Mucosa of descending colon (tissue), 3 donors: ENCODE measurements around the gene PLEKHO2. TPM values are rescaled to one million over a fixed set of nuclear protein-coding genes. Genes with fewer than 3 reads are reported as not detected.
A peak's percentile ranks its signal among the peaks of the same experiment; 100 is the strongest.

Experiments used
- ATAC-seq: fragments of 200-7000 bp; cut with Tn5 transposase; one replicate; pipeline ENCODE4 v1.9.1; 2020; ENCODE audit warnings: mild to moderate bottlenecking, moderate library complexity
- DNase-seq, 3 donors: peaks; one replicate each; pipeline ENCODE4 v3.0.0-alpha.2; 2020
- H3K36me3 ChIP-seq: fragments of 200-600 bp; one replicate; pipeline ENCODE4 v1.8.0; 2021; ENCODE audit warnings: low read depth, mild to moderate bottlenecking
- H3K4me1 ChIP-seq: fragments of 200-600 bp; one replicate; pipeline ENCODE4 v1.8.0; 2021; ENCODE audit warnings: low read depth, mild to moderate bottlenecking
- H3K4me3 ChIP-seq: fragments of 200-600 bp; one replicate; pipeline ENCODE4 v1.8.0; 2021; ENCODE audit warnings: mild to moderate bottlenecking
- H3K9me3 ChIP-seq: fragments of 200-600 bp; one replicate; pipeline ENCODE4 v1.8.0; 2021; ENCODE audit warnings: mild to moderate bottlenecking
- CTCF ChIP-seq: fragments of 200-600 bp; IDR thresholded peaks from one replicate; pipeline ENCODE4 v1.8.0; 2022; ENCODE audit warnings: antibody characterized with exemption, mild to moderate bottlenecking
- intact Hi-C, 2 donors: fragments of 100-400 bp; cut with DNase I in 1 of 2; cut with micrococcal nuclease in 1 of 2; formaldehyde crosslinking; loops; one replicate each; pipeline versions ENCODE4 v1.11.0 to v1.11.1; 2022; cut with DNase I, micrococcal nuclease
- total RNA-seq, 3 donors: library from RNA; stranded (reverse); fragmentation: NEBNext Ultra II Directional in 2 of 3; extraction: Animal tissue kit (Norgen Biotek cat#: 25700) in 2 of 3; gene quantifications; one replicate each; pipeline versions ENCODE4 v1.2.1 to v1.2.4, GENCODE V29; 2021 to 2023
- donor health status: DM: no; HTN: no; CAD: no; lungs with moderate emphysema.
- donor health status: DM: no; HTN: no; CAD: no.
- donor health status: DM: no; HTN: yes; CAD: no.

PLEKHO2 gene
- total RNA-seq, 3 donors from 2014 or later = 5.8 to 38.9 (median 15.9) TPM

GRCh38 chr15:64877435-64877834, 35.7 kb downstream of the PLEKHO2 start:
- TF ChIP-seq CTCF = no peak
- intact Hi-C loops = no loop called here
- Histone ChIP-seq H3K4me1 (no peaks in the 10 kb centered on the region), H3K9me3 (no peaks in the 10 kb centered on the region), H3K36me3 (no peaks in the 10 kb centered on the region), H3K4me3 (no peak overlapping the region)
- peak; percentile 54 to 76 (median 58) for DNase-seq
- peak; percentile 68 for ATAC-seq

- ATAC-seq (no peak), DNase-seq (peak in 1 of 3 donors; percentile 47)
- TF ChIP-seq CTCF = no peak
- Histone ChIP-seq H3K4me3 (no peak overlapping the region), H3K9me3 (no peaks in the 10 kb centered on the region), H3K4me1 (peaks cover 1% of the 10 kb centered on the region), H3K36me3 (no peaks in the 10 kb centered on the region)
- intact Hi-C loops = no loop called here
Observed at GRCh38 chr15:64878705-64879104, 37.0 kb downstream of the PLEKHO2 start.

GRCh38 chr15:64883100-64883581, 41.4 kb downstream of the PLEKHO2 start:
- Histone ChIP-seq H3K9me3 (no peaks in the 10 kb centered on the region), H3K36me3 (no peaks in the 10 kb centered on the region), H3K4me3 (no peak overlapping the region), H3K4me1 (peaks cover 3% of the 10 kb centered on the region)
- DNase-seq (peak in 1 of 3 donors; percentile 1), ATAC-seq (peak; percentile 67)
- intact Hi-C loops = no loop called here
- no peak for TF ChIP-seq CTCF

GRCh38 chr15:64883997-64884511, 42.3 kb downstream of the PLEKHO2 start:
- Histone ChIP-seq H3K4me3 (no peak overlapping the region), H3K36me3 (no peaks in the 10 kb centered on the region), H3K4me1 (peaks cover 3% of the 10 kb centered on the region), H3K9me3 (no peaks in the 10 kb centered on the region)
- ATAC-seq (peak; percentile 69), DNase-seq (peak; percentile 56 to 84 (median 60))
- intact Hi-C loops = no loop called here
- TF ChIP-seq CTCF = no peak

GRCh38 chr15:64884679-64885078, 43.0 kb downstream of the PLEKHO2 start:
- intact Hi-C loops = no loop called here
- peaks cover 3% of the 10 kb centered on the region for H3K4me1 ChIP-seq
- no peaks in the 10 kb centered on the region for H3K36me3 ChIP-seq
- ATAC-seq = no peak
- no peak for TF ChIP-seq CTCF
- no peaks in the 10 kb centered on the region for H3K9me3 ChIP-seq
- no peak for DNase-seq
- no peak overlapping the region for H3K4me3 ChIP-seq

- Histone ChIP-seq H3K36me3 (no peaks in the 10 kb centered on the region), H3K4me3 (no peak overlapping the region), H3K9me3 (no peaks in the 10 kb centered on the region), H3K4me1 (peaks cover 3% of the 10 kb centered on the region)
- DNase-seq = peak in 1 of 3 donors; percentile 43
- no peak for ATAC-seq
- intact Hi-C loops = no loop called here
- no peak for TF ChIP-seq CTCF
Observed at GRCh38 chr15:64888336-64888735, 46.6 kb downstream of the PLEKHO2 start.
